K562 (cell line): ENCODE results near the gene CYP2E1. TPM values are rescaled to one million over a fixed set of nuclear protein-coding genes. Genes with fewer than 3 reads are reported as not detected.

Experiments used
- GATAD2B ChIP-seq: fragments of 450-650 bp; IDR thresholded peaks from 2 replicates; pipeline ENCODE4 v1.6.1; 2017; ENCODE audit warnings: mild to moderate bottlenecking, borderline replicate concordance
- HBP1 ChIP-seq: fragments of 450-650 bp; formaldehyde crosslinking; IDR thresholded peaks from 2 replicates; pipeline ENCODE4 v1.4.0; 2022; ENCODE audit warnings: missing genetic modification characterization
- KDM4B ChIP-seq, 2 experiments: fragments of 450-650 bp in 1 of 2; sonication (generic) in 1 of 2; IDR thresholded peaks; 2 replicates each; pipeline ENCODE4 v1.6.1; 2016 to 2017; ENCODE audit warnings: borderline replicate concordance in 2 of 2, antibody characterized with exemption in 1 of 2, low read depth in 1 of 2, mild to moderate bottlenecking in 1 of 2
- OTX1 ChIP-seq: fragments of 450-650 bp; formaldehyde crosslinking; IDR thresholded peaks from 2 replicates; pipeline ENCODE4 v1.4.0; 2022; ENCODE audit warnings: mild to moderate bottlenecking
- RBM14 ChIP-seq: fragments of 200-400 bp; formaldehyde crosslinking; IDR thresholded peaks from 2 replicates; pipeline ENCODE4 v1.6.1; 2018; ENCODE audit warnings: low read depth, mild to moderate bottlenecking, low read length, moderate library complexity, borderline replicate concordance; ENCODE audit not compliant: insufficient read depth
- RBM22 ChIP-seq: fragments of 200-400 bp; formaldehyde crosslinking; IDR thresholded peaks from 2 replicates; pipeline ENCODE4 v1.6.1; 2018; ENCODE audit warnings: low read length, low read depth; ENCODE audit not compliant: poor library complexity, severe bottlenecking
- SMAD3 ChIP-seq: fragments of 450-650 bp; formaldehyde crosslinking; conservative IDR thresholded peaks from 2 replicates; pipeline ENCODE4 v1.4.0; 2020; ENCODE audit warnings: mild to moderate bottlenecking
- TEAD2 ChIP-seq: fragments of 450-650 bp; IDR thresholded peaks from 2 replicates; pipeline ENCODE4 v1.6.1; 2016; ENCODE audit warnings: missing genetic modification characterization, control low read depth, missing compliant biosample characterization
- ZBTB8A ChIP-seq: fragments of 450-650 bp; IDR thresholded peaks from 2 replicates; pipeline ENCODE4 v1.6.1; 2018; ENCODE audit warnings: mild to moderate bottlenecking, moderate library complexity; ENCODE audit not compliant: partially characterized antibody
- ZNF175 ChIP-seq: fragments of 200-800 bp; sonication (Bioruptor generic); IDR thresholded peaks from 2 replicates; pipeline ENCODE4 v1.6.1; 2016; ENCODE audit warnings: low read depth, mild to moderate bottlenecking, missing genetic modification characterization, missing compliant biosample characterization
- polyA plus RNA-seq, 8 experiments: library from polyadenylated mRNA; depleted of rRNA in 4 of 8; stranded (reverse) in 5 of 8; unstranded in 3 of 8; fragments of >200 nt; fragmentation: Nextera tagmentation in 2 of 8; fragmentation: Illumina TruSeq in 1 of 8; extraction: Ambion mirVana in 2 of 8; extraction: Trizol in 1 of 8; gene quantifications; 2 replicates each; pipeline versions ENCODE4 v1.2.1 to v1.2.3, GENCODE V29; 2011 to 2014; ENCODE audit warnings: inconsistent platforms in 1 of 8, missing spikeins in 1 of 8
- total RNA-seq, 7 experiments: library from RNA; depleted of rRNA in 6 of 7; stranded (reverse); fragments of >200 nt in 6 of 7; fragmentation: Illumina TruSeq in 2 of 7; extraction: Trizol in 2 of 7; gene quantifications; 2 replicates each; pipeline versions ENCODE4 v1.2.1 to v1.2.3, GENCODE V29; 2011 to 2021; ENCODE audit warnings: low replicate concordance in 1 of 7
- TF ChIP-seq, protein P1 (sequence below): sonication (generic); formaldehyde crosslinking; IDR thresholded peaks from 2 replicates; pipeline ENCODE4 v1.9.0; 2022; ENCODE audit warnings: mild to moderate bottlenecking, missing genetic modification reagents

The CYP2E1 gene
- total and polyA plus RNA-seq, 9 of the 15 experiments (the other 6 are each of a cell fraction or from before 2014, with no cell fraction given) = 0.07 to 1.6 (median 0.19) TPM; not detected in 2

DNA sequence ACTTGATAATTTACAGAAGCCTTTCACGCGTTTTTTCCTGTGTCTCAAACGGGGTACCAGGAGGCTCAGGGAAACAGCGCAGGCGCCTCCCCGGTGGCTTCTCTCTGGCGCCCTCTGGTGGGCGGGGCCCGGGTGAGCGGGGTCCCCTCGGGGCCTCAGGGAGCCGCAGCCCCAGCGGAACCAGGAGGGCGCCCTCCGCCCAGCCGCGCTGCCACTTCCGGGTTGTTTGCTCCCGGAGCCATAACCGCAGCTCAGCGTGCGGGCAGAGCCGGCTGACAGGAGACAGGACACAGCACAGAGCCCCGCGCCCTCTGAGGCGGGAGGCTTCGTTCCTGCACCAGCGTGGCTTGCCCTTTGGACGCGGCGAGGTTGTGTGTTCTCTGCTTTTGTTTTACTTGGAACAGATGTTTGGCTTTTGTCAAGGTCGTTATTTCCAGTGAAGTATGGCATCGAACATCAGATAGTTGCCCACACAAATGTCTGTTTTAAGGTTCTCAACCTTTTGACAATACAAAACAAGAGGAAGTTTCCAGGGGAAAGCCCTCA, 6.9 kb upstream of the CYP2E1 start (continued):
- TF ChIP-seq HBP1 (CRISPR knock-in tag) = no peak
- peak; percentile 79 for TF ChIP-seq GATAD2B
- TF ChIP-seq TEAD2 (tag) = no peak
- TF ChIP-seq ZBTB8A = no peak
- TF ChIP-seq ZNF175 (CRISPR knock-in tag) = no peak
- TF ChIP-seq OTX1 (CRISPR knock-in tag) = no peak
- peak; percentile 49 for TF ChIP-seq RBM22
- TF ChIP-seq, protein P1, sequence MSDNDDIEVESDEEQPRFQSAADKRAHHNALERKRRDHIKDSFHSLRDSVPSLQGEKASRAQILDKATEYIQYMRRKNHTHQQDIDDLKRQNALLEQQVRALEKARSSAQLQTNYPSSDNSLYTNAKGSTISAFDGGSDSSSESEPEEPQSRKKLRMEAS (CRISPR knock-in tag) = no peak
- no peak for TF ChIP-seq KDM4B (IDR thresholded peaks at IDR 0.05; ENCODE audit: borderline replicate concordance in 2 of 2, low read depth in 1 of 2)
- TF ChIP-seq SMAD3 = no peak
- no peak for TF ChIP-seq RBM14
